Stimulated activated CD8-positive, alpha-beta memory T cell treated with anti-CD3 and anti-CD28 coated beads, Interleukin-12 subunit alpha, Interleukin-12 subunit beta, amount 100 ng/mL, for 24 hours (primary cell): Measurements from ENCODE around the gene MRPL37.
A peak's percentile ranks its signal among the peaks of the same experiment; 100 is the strongest.
"Not testable (repeated sequence)": the region's sequence is repeated elsewhere in the genome, so short reads cannot be mapped to it uniquely, and the experiment has no call there.

Experiments used
- DNase-seq: peaks from one replicate; pipeline ENCODE4 v3.0.0-alpha.2; 2020; ENCODE audit errors: extremely low read depth

The MRPL37 gene

DNA sequence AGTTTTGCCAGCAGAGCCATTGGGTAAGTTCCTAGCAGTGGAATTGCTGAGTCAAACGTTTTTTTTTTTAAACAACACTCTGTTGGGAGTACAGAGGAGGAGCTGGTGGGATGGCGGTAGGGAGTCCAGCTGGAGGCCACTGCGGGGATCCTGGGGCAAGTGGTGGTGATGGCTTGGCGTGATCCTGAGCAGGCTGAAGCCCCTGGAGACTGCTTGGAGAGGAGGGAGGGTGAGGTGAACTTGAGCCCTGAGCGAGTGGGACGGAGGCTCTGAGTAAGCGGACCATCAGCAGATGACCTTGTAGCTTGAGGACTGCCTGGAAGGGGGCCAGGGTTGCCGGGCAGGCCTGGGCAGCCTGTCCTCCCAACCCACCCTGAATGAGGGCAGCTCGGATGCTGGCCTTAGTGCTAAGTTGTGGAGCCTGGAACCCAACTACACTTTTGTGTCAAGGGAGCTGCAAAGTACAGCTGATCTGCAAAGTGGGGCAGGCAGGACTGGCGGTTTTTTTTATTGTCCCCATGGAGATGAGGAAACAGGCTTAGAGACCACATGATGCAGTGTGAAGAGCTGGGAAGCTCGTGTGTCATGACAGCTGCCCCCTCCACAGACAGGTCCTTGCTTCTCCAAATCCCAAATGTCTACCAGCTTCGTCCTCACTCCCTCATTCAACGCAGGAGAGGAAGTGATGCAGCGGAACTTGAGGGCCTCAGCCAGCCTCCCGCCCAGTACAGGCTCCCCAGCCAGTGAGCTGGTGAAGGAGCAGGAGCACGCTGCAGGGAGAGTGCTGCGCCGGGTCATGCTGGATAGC, 20.2 kb downstream of the MRPL37 start:
- no peak for DNase-seq

DNA sequence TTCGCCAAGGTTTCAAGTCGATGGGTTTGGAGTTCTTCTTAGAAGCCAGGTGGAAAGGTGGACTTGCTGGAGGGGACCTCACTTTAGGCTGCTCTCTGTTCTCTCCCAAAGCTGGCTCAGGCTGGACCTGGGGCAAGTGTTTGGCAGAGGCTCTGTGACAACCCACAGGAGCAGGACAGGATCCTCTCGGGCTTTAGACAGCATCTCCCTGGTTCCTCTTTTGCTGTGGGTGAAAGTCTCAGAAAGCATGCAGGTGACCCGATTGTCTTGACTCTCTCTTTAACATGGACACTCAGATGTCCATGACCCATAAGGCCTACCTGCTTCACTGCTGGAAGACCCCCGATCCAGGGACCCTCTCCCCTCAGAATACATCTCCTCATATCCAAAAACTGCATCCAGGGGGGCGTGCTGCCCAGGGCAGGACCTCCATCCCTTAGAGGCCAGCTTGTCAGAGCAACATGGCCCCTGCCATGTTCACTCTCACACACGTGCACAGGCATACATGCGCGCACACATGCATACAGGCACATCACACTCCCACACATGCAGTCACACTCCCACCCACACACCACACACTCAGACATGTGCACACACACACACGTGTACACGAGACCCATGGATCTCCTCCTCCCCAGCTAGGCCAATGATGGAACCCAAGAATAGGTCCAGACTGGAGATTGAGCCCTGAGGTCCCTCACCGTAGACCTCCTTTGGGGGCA, 21.3 kb downstream of the MRPL37 start:
- no peak for DNase-seq

DNA sequence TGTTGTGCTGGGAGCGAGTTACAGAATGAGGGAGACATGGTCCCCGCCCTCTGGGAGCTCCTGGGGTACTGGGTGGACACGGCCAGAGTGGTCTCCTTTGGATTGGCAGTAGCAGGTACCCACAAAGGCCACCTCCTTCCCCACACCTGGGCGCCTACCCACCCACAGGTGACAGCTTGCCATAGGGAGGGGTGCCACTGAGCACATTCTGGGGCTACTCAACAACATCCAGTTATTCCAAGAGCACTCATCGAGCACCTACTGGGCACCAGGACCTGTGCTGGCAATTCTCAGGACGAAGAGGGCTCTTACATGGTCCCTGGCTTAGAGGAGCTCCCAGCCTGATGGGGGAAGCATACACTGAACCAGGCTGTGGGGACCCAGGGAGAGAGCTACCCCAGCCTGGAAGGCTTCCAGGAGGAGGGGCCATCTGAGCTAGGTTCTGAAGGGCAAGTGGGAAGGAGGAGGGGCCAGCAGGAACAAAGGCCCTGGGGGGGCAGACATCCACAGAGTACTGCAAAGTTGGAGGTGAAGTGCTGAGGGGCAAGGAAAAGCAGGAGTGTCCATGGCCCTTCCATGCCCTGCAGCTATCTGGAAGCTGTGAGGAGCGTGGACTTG, 22.0 kb downstream of the MRPL37 start:
- DNase-seq: no peak

DNA sequence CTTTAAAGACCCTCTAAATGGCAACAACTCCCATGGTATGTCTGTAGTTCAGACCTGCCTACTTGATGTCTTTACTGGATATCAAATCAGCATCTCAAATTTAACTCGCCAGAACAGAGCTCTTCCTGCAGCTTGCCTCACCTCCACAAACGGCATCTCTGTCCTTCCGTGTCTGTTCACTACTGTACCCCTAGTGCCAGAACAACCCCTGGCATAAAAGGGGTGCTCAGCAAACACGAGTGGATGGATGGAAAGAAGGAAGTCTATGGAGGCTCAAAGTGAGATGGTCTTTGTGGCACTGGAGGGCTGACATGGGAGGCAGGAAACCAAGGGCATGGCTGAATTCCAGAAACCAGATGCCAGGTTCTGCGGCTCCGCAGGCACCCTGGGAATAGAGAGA, 22.7 kb downstream of the MRPL37 start:
- no peak for DNase-seq

DNA sequence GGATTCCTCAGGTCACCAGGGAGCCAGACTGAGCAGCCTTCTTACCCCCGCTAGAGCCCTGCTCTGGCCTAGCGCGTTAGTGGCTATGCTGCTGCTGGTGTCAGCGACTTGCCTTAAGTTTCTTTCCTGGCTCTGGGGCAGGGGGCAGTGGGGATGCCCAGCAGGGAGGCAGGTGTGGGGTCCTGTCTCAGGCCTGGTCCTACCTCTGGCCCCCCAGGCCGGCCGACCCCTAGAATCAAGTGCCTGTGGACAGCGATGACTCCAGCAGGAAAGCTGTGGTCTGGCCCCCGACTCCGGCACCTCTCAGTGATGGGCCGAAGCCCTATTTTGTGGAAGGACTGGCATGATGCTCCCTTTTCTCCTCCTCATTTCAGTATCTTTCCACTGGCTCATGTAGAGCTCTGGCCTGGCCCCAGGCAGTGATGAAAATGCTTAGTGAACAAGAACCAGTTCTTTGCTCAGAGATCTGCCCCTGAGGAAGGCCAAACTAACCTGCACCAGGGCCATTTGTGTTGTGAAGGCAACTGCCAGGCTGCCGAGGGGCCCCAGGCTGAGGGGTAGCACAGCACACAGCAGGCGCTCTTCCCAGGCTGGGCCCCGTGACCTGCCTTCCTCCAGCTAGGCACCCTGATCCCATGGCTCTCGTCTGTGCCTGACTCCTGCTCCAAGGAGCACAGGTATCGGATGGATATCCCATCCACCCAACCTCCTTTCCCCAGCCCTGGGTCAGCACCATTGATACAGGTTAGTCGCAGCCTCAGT, 23.7 kb downstream of the MRPL37 start:
- DNase-seq: no peak

DNA sequence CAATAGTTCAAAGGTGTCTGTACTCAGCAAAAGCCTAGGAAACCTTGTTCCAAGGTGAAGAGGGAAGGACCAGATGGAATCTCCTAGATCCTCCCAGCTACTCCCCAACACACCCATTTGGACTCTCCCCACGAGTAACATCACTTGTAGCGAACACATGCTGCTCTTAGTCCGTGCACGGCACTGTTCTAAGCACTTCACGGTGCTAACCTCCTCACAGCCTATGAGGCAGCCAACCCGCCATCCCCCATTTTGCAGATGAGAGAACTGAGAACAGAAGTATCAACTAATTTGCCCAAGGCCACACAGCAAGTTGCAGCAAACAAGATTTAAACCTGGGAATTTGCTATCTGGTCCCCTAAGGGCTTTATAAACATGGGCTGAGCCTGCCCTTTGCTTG, 24.3 kb downstream of the MRPL37 start:
- no peak for DNase-seq

DNA sequence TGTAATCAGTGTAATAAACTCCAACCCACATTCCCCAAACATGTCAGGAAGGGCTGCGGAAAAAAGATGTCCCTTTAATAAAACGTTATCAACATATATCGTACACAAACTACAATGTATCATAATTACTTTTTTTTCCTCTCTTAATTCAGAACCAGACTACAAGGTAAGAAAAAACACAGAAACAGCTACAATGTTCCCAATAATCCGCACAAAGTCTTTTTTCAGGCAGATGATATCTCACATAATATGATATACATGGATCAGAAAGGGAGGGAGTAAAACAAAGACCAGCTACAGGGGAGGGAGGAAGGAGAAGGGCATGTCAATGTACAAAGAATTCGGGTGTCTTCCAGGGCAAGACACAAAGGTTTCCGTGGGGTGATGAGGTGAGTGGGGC, 25.4 kb downstream of the MRPL37 start:
- DNase-seq: no peak

DNA sequence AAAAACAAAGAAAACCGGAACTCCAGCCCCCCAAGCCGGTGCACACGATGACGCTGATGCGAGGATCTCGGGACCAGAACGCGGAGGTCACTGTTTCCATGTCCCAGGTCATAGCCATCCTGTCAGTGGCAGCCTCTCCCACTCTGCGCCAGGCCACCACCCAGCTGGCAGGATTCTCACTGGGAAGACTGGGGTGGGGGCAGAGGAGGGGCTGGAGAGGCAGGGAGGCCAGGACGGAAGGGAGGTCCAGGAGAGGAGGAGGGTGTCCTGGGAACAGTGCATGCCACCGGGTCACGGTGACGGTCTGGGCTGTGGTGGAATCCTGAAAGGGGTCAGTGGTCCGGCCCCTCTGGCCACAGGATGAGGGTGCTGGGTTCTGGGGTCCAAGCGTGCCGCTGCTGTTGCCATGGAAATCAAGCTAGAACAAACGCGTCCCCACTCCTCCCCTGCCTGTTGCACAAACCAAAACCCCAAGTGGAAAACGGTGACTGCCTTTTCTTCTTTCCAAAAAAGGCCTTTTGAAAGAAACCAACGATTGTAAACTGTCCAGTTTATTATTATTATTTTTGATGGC, 26.1 kb downstream of the MRPL37 start:
- no peak for DNase-seq

DNA sequence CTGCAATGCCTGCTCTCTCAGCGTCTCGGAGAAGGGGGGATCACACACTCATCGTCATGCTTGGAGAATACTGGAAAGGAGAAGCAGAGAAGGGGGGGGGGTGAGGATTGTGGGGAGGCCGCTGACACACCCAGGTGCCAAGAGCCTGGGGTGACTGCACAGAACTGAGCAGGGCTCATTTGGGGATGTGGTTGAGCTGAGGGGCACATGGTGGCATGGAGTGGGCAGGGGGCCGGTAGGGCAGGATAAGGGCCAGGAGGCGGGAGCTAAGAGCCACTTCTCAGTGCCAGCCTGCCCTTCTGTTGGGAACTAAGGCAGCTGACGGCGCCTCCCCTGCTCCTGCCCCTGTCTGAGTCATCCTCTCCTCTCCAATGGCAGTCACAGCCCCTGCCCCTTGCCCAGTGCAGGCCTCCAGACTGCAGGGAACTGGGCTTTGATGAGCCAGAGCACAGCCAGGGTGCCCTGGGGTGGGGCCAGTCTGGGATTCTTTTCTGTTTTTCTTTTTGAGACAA, 27.2 kb downstream of the MRPL37 start:
- DNase-seq: no peak

DNA sequence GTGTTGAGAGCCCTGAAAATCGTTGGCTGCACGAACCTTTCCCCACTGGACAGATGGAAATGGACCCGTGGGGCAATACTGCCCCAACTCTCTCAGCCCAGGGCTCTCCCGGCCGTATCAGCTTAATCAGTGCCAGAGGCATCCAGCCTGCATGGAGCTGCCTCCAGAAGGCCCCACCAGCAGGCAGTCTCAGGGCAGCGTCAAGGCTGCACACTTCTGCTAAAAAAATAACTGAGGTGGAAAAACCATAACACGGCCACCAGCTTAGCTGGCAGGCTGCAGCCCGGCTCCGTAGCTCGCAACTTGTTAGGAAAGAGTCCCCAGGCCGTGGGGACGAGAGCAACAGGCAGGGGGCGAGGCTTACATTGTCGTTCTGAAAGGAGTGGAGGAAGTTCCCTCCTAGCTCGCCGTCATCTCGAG, 27.9 kb downstream of the MRPL37 start:
- DNase-seq: no peak

DNA sequence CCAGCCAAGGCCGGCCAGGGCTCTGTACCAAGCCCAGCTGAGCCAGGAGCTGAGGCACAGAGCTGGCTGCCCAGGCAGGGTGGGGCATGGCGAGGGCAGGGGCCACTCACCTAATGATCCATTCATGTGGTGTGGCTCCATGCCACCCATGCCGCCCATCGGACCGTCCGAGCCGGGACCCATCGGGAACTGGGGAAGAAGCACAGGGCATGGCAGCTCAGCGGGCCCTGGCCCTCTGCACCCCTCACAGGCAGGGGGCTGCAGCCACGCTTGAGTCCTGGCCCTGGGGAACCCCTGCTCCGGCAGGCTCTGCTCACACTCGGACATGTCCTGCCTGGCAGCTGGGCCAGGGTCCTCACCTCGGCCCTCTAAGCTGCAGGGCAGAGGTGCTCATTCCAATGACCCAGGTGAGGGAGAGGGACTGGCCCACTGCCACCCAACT, 28.7 kb downstream of the MRPL37 start:
- DNase-seq: no peak

DNA sequence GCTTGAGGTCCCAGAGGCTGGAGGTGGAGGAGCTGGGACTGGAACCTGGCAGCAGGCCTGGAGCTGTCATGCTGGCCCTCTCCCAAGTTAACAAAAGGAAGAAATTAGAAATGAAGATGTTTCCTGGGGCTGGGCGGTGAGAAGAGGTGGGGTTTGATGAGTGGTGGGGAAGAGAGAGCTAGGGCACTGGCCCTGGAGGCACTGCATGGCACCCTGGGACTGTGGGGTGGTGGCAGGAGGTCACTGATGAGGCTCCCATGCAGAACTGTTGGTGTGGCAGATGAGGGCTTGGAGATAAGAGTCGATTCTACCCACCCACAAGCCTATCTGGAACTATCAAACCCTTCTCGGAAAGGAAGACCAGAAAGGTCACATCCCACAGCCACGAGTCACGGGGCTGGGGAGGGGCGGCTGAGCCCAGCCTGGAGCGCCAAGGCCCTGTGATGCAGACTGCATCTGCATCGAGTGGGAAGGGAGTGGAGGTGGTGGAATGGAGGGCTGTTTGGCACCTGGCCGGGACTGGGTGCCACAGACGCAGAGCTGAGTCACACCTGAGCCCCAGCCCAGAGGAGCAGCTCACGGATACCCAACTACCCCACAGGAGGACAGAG, 29.4 kb downstream of the MRPL37 start:
- DNase-seq: no peak

DNA sequence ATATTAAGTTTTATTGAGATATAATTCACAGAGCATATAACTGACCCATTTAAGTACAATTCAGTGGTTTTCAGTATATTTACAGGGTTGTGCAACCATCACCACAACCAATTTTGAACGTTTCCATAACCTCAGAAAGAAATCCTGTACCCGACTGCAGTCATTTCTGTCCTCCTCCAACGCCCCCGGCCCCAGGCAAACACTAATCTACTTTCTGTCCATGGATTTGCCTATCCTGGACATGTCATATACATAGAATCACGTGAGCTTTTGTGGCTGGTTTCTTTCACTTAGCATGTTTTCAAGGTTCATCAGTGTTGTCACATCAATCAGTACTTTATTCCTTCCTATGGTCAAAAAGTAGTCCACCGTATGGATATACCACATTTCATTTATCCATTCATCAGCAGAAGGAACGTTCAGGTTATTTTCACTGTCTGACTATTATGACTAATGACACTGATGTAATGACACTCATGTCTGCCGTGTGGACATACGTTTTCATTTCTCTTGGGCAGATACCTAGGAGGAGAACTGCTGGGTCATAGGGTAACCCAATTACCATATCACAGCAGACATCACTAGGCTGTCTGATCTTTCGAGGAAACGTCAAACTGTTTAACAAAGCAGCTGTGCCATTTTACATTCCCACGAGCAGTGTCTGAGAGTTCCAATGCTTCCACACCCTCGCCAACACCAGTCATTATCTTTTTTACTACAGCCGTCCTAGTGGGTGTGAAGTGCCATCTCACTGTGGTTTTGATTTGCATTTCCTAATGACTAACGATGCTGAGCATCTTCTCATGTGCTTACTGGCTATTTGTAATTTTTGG, 30.8 kb downstream of the MRPL37 start:
- peak; percentile 28 for DNase-seq

DNA sequence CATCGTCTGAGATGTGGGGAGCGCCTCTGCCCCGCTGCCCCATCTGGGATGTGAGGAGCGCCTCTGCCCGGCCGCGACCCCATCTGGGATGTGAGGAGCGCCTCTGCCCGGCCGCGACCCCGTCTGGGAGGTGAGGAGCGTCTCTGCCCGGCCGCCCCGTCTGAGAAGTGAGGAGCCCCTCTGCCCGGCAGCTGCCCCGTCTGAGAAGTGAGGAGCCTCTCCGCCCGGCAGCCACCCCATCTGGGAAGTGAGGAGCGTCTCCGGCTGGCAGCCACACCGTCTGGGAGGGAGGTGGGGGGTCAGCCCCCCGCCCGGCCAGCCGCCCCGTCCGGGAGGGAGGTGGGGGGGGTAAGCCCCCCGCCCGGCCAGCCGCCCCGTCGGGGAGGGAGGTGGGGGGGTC, 33.2 kb downstream of the MRPL37 start:
- not testable (repeated sequence) for DNase-seq

DNA sequence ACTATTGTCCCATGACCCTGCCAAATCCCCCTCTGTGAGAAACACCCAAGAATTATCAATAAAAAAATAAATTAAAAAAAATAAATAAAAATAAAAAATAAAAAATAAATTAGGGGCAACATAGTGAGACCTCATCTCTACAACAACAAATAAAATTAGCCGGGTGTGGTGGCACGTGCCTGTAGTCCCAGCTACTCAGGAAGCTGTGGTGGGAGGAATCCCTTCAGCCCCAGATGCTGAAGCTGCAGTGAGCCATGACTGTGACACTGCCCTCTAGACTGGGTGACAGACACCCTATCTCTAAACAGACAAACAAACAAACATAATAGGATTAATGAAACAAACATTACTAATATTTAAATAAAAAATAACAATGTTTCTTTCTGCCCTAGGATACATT, 34.3 kb downstream of the MRPL37 start:
- no peak for DNase-seq

DNA sequence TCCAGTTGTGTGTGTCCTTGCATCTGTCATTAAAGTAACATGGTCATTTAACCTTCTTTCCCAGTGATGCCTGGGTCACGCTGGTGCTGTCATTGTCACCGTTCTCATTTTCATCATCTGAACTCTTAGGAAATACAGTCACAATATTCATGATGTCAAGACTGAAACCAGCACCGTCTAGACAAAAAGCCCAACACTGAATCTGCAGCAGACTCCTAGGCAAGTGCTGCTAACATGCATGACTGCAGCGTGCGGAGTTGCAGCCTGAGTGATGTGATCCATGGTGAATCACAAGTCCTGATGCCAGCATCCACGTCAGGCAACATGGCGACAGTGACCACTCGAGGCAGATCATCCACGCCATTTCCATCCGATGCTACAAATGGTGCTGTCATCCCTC, 37.6 kb downstream of the MRPL37 start:
- DNase-seq: no peak

DNA sequence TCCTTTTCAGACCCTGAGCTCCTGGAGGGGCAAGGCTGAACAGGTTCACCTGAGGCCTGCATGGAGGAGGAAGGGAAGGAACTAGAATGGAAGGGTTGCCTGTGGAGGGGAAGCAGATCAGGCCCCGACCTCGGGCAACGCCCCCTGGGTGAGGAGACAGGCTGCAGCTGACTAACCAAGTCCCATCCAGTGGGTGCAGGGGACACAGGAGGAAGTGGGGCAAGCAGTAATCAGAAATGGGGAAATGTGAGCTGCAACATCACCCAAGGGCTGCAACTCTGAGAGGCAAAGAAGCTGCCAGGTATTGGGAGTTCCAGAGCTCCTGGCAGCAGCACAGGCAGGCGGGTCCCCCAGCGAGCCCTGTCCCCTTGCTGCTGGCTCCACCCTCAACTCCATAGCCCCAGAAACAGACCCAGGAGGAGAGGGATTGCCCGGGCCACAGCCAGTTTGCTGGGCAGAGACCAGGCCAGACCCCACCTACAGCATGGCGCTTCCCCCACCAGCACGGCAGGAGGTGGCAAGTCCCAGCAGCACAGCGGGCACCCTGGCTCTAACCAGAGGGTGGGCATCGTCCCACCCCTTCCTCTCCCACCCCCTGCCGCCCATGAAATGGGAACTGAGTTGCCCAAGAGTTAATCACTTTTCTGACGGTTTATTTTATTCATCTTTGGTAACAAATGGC, 38.5 kb downstream of the MRPL37 start:
- DNase-seq: no peak

DNA sequence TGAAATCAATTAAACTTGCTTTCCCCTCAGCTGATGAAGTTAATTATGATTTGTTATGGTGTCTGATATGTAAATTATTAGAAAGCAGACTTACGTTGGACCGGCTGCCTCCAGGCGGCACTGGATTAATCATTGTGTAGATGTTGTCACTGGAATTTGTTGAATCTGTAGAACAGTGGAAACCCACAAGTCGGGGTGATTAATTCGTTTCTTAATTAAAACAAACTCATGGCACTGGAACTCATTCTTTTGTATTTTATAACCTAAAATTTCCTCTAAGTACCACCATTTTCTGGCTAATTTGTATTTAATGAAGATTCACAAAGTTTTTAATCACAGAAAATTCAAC, 39.0 kb downstream of the MRPL37 start:
- no peak for DNase-seq

DNA sequence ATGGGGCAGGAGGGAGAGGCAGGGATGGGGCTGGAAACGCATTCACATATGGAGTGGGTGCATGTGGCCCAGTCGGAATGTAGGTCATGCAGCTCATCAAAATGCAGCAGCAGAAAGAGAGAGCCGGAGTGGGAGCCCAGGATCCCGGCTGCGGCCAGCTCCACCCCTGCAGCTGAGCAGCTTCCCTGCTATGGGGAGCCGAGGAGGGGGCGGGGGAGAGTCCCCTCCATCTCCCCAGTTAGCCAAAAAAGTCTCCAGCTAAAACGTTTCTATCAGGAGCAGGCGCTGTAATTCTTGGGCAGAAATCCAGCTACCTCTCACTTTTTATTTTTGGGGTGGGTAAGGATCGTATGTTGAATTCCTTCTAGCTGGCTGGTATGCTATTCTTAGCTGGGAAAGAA, 39.7 kb downstream of the MRPL37 start:
- no peak for DNase-seq
